Suprapubic skin (tissue), 4 donors: ENCODE measurements around the gene CSTPP1. TPM values are rescaled to one million over a fixed set of nuclear protein-coding genes. Genes with fewer than 3 reads are reported as not detected.
A peak's percentile ranks its signal among the peaks of the same experiment; 100 is the strongest.

Source experiments
- DNase-seq, 2 donors: peaks; one replicate each; pipeline ENCODE4 v3.0.0-alpha.2; 2019; ENCODE audit warnings: low spot score in 2 of 2
- H3K27ac ChIP-seq: fragments of 200-600 bp; sonication (generic); one replicate; pipeline ENCODE4 v1.5.1; 2019
- H3K27me3 ChIP-seq: fragments of 200-600 bp; sonication (generic); one replicate; pipeline ENCODE4 v1.5.1; 2019
- H3K36me3 ChIP-seq: fragments of 200-600 bp; sonication (generic); one replicate; pipeline ENCODE4 v1.5.1; 2019
- H3K4me1 ChIP-seq: fragments of 200-600 bp; sonication (generic); one replicate; pipeline ENCODE4 v1.5.1; 2019
- H3K4me3 ChIP-seq: fragments of 200-600 bp; sonication (generic); one replicate; pipeline ENCODE4 v1.5.1; 2019; ENCODE audit warnings: mild to moderate bottlenecking
- H3K9me3 ChIP-seq: fragments of 200-600 bp; sonication (generic); one replicate; pipeline ENCODE4 v1.5.1; 2019
- EP300 ChIP-seq: sonication (generic); formaldehyde crosslinking; IDR thresholded peaks from one replicate; pipeline ENCODE4 v1.6.1; 2017; ENCODE audit warnings: antibody characterized with exemption
- POLR2A ChIP-seq, 2 donors: fragments of 450-650 bp; IDR thresholded peaks; one replicate each; pipeline ENCODE4 v1.6.1; 2017; ENCODE audit warnings: antibody characterized with exemption in 2 of 2, mild to moderate bottlenecking in 2 of 2, moderate library complexity in 2 of 2
- POLR2AphosphoS5 ChIP-seq, 3 donors: sonication (generic); formaldehyde crosslinking; IDR thresholded peaks; one replicate each; pipeline ENCODE4 v1.6.1; 2017; ENCODE audit warnings: antibody characterized with exemption in 3 of 3
- WGBS: methylation state at CpG from one replicate; pipeline ENCODE4 v1.1.5; 2018; 5-methylcytosine and 5-hydroxymethylcytosine counted together
- total RNA-seq, 4 donors: library from RNA; depleted of rRNA; stranded (reverse); fragments of >200 nt; gene quantifications; one replicate each; pipeline ENCODE4 v1.1.0, GENCODE V29; 2016
- TF ChIP-seq, protein P1 (sequence below), 2 donors: fragments of 200-600 bp in 1 of 2; fragments of 450-650 bp in 1 of 2; sonication (generic) in 1 of 2; IDR thresholded peaks; one replicate each; pipeline ENCODE4 v1.5.1; 2016 to 2019; ENCODE audit warnings: antibody characterized with exemption in 2 of 2, mild to moderate bottlenecking in 1 of 2, moderate library complexity in 1 of 2

Gene CSTPP1
- total RNA-seq, 4 donors from 2014 or later = 34.9 to 117 (median 48.1) TPM

DNA sequence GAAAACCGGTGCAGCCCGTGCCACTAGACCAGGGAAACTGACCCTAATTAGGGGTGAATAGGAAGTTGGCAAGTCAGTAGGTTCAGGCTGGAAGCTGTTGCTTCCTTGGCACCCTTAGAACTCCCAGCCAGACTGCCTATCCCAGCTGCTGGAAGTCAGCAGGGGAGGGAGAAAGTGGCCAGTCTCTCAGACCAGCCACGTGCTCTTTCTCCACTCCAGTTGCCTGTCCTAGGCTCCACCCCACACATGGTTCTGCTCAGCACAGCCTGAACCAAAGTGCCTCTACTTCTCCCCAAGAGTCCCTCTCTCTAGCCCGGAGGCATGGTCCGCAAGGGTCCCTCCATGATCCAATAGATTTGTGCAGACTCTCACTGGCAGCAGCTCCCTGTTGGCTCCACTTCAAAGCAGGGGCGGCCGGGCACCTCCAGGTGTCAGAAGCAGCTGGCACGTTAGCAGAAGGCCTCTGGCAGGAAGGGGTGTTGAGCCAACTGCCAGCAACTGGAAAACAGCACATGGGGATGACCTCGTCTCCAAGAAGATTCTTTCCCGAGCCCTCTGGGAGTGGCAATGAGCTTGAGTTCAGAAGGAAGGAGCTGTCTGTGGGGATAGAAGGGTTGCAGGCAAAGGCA, 212.5 kb downstream of the CSTPP1 start:
- TF ChIP-seq POLR2AphosphoS5 (IDR thresholded peaks at IDR 0.05) (no peak), EP300 (no peak), POLR2A (IDR thresholded peaks at IDR 0.05) (no peak)
- TF ChIP-seq, protein P1, sequence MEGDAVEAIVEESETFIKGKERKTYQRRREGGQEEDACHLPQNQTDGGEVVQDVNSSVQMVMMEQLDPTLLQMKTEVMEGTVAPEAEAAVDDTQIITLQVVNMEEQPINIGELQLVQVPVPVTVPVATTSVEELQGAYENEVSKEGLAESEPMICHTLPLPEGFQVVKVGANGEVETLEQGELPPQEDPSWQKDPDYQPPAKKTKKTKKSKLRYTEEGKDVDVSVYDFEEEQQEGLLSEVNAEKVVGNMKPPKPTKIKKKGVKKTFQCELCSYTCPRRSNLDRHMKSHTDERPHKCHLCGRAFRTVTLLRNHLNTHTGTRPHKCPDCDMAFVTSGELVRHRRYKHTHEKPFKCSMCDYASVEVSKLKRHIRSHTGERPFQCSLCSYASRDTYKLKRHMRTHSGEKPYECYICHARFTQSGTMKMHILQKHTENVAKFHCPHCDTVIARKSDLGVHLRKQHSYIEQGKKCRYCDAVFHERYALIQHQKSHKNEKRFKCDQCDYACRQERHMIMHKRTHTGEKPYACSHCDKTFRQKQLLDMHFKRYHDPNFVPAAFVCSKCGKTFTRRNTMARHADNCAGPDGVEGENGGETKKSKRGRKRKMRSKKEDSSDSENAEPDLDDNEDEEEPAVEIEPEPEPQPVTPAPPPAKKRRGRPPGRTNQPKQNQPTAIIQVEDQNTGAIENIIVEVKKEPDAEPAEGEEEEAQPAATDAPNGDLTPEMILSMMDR (IDR thresholded peaks at IDR 0.05) = no peak

DNA sequence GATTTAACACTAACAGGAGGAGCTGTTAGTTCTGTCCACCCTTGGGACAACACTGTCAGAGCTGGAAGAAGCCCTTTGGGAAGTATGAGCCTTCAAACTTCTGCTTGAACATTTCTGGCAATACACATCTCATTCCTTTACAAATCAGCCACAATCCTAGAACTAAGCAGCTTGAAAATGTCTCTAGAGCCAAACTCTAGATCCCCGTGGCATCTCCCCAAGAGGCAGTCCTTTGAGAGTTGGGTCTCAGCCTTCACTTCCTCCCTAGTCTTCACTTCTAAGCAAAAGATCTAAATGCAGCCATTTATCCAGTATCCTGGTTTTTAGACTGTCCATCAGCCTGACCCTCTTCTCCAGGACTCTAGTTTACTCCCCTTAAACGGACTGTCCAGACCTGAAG, 213.2 kb downstream of the CSTPP1 start:
- Histone ChIP-seq H3K4me3 (no peak overlapping the region), H3K36me3 (no peaks in the 10 kb centered on the region), H3K27me3 (no peaks in the 10 kb centered on the region), H3K27ac (no peak overlapping the region), H3K9me3 (no peaks in the 10 kb centered on the region), H3K4me1 (peaks cover 40% of the 10 kb centered on the region)
- no peak for DNase-seq
- 41% methylated on average over 2 of the region's 2 CpGs for WGBS
- TF ChIP-seq EP300 (no peak), POLR2AphosphoS5 (IDR thresholded peaks at IDR 0.05) (no peak), POLR2A (IDR thresholded peaks at IDR 0.05) (no peak)
- TF ChIP-seq, protein P1 (IDR thresholded peaks at IDR 0.05) = no peak

More for the DNA sequence above, 212.5 kb downstream of the CSTPP1 start:
- H3K27me3 ChIP-seq = no peaks in the 10 kb centered on the region
- no peak overlapping the region for H3K4me3 ChIP-seq
- 28% methylated on average over 6 of the region's 10 CpGs for WGBS
- H3K9me3 ChIP-seq = no peaks in the 10 kb centered on the region
- no peaks in the 10 kb centered on the region for H3K36me3 ChIP-seq
- peaks cover 46% of the 10 kb centered on the region for H3K4me1 ChIP-seq
- DNase-seq = no peak
- H3K27ac ChIP-seq = no peak overlapping the region

DNA sequence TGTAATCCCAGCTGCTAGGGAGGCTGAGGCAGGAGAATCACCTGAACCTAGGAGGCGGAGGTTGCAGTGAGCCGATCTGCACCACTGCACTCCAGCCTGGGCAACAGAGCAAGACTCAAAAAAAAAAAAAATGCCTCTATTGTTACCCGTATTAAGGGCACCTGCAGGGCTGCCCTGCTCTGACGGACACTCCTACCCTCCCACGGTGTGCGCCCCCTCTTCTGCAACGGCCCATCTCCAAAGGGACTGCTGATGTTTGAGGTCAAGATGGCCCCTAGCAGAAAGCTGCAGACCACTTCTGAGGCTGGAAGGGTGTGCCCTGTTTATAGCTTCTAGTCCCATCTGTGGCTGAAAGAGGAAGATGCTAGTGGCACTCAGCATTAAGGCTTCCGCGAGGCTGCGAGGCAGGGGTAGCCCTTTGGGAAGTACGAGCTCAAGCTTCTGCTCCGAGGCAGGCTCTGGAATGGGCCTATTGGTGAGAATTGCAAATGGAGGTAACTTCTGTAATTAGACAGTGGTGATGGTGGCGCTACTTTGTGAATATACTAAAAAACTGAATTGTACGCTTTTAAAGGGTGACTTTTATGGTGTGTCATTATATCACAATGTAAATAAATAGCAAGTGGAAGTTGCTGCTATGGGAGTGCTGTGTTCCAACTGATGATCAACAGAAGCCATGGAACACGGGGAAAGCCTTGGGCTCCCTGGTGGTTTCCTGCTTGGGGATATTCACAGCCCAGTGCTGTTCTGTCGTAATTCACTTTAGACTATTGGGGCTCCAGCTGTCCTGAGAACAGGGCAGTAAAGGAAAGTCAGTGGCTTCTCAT, 215.8 kb downstream of the CSTPP1 start:
- peaks cover 5% of the 10 kb centered on the region for H3K36me3 ChIP-seq
- H3K9me3 ChIP-seq = no peaks in the 10 kb centered on the region
- TF ChIP-seq POLR2A (IDR thresholded peaks at IDR 0.05) = no peak
- TF ChIP-seq, protein P1 (IDR thresholded peaks at IDR 0.05) = no peak
- TF ChIP-seq POLR2AphosphoS5 (IDR thresholded peaks at IDR 0.05) = no peak
- no peak overlapping the region for H3K27ac ChIP-seq
- no peak for DNase-seq
- H3K27me3 ChIP-seq = no peaks in the 10 kb centered on the region
- WGBS = 86% methylated on average over 16 of the region's 16 CpGs
- H3K4me3 ChIP-seq = no peak overlapping the region
- H3K4me1 ChIP-seq = peaks cover 49% of the 10 kb centered on the region

DNA sequence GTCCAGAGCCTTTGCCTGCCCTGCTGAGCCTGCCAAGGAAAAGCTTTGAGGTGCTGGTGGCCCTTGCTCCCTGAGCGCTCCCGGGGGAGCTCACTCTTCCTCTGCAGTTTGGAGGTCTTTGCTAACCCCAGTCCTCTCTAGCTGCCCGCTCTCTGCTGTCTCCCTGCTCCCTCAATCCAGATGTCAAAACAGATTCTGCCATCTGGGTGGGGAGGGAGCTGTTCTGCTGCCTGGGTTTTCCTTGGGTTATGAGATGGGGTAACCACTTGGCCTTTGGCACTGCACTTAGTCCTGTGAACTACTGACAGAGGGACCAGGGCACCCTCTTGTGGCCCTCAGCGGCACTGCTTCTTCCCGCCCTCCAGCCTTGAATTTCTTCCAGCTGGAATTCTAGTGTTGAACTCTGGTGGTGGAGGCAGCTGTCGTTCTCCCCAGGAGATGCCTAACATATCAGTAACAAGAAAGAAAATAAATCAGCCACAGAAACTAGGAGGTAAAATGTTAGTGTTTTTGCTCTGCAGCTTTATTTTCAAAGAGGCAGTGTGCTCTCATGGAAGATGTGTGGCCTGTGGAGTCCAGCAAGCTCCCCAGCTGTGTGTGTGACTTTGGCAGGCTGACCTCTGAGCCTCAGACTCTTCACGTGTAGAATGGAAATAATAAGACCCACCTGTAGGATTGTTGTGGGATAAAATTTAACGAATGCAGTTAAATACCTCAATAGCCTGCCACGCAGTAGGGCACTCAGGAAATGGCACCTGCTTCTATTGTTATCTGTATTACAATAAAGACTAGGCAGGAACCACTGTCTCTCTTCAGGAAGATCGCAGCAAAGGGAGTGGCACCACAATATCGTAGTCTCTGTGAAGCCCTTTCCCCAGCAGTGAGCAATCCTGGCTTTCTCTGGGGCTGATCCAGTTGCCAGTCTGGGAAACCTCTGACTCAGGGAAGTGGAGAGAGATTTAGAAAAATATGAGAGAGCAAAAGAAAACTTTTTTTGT, 216.7 kb downstream of the CSTPP1 start:
- DNase-seq = peak; percentile 90 to 91
- H3K27ac ChIP-seq = no peak overlapping the region
- peaks cover 48% of the 10 kb centered on the region for H3K4me1 ChIP-seq
- H3K36me3 ChIP-seq = peaks cover 12% of the 10 kb centered on the region
- TF ChIP-seq POLR2AphosphoS5 (IDR thresholded peaks at IDR 0.05) (peak in 1 of 3 donors; percentile 42), POLR2A (IDR thresholded peaks at IDR 0.05) (no peak), EP300 (no peak)
- TF ChIP-seq, protein P1 (IDR thresholded peaks at IDR 0.05) = peak; percentile 96 to 99
- H3K27me3 ChIP-seq = no peaks in the 10 kb centered on the region
- H3K9me3 ChIP-seq = no peaks in the 10 kb centered on the region
- 43% methylated on average over 11 of the region's 11 CpGs for WGBS
- no peak overlapping the region for H3K4me3 ChIP-seq
